Tibial nerve (tissue), 3 donors: ENCODE results near the gene PEX19.

Source experiments
- EP300 ChIP-seq, 2 donors: sonication (generic); formaldehyde crosslinking; IDR thresholded peaks; one replicate each; pipeline ENCODE4 v1.6.1; 2017; ENCODE audit warnings: antibody characterized with exemption in 2 of 2, mild to moderate bottlenecking in 1 of 2
- POLR2A ChIP-seq, 2 donors: fragments of 450-650 bp; IDR thresholded peaks; one replicate each; pipeline ENCODE4 v1.6.1; 2017; ENCODE audit warnings: antibody characterized with exemption in 2 of 2, mild to moderate bottlenecking in 2 of 2, moderate library complexity in 2 of 2

GRCh38 chr1:160267284-160267991 is 17.5 kb downstream of the PEX19 start:
- TF ChIP-seq POLR2A (IDR thresholded peaks at IDR 0.05) = no peak
- no peak for TF ChIP-seq EP300 (IDR thresholded peaks at IDR 0.05)
